ENCODE measurements around the gene GPR142.

- TF ChIP-seq CTCF (conservative IDR thresholded peaks at IDR 0.05; ENCODE audit: low read length) (no peak), EZH2phosphoT487 (IDR thresholded peaks at IDR 0.05; ENCODE audit: borderline replicate concordance) (no peak)
These were observed 35.2 kb upstream of the GPR142 start for GRCh38 chr17:74332017-74332650.
